Endothelial cell of umbilical vein (primary cell): Measurements from ENCODE around the gene BPIFA1. TPM values are rescaled to one million over a fixed set of nuclear protein-coding genes. Genes with fewer than 3 reads are reported as not detected.

ENCODE experiments used
- BruUV-seq: library from RNA; stranded (reverse); fragments of 400-500 nt; replicated peaks from 2 replicates; lab custom pipeline; 2021; lab: Mats Ljungman, UMichigan
- CTCF ChIA-PET: fragments of 300-600, 350-600 bp; sonication (Branson Sonifier 250); formaldehyde crosslinking; loops from one replicate; lab custom pipeline; 2021; ENCODE audit warnings: antibody characterized with exemption, inconsistent platforms; lab: Charles Lee
- POLR2A ChIA-PET: fragments of 300-600, 350-600 bp; sonication (Branson Sonifier 250); formaldehyde crosslinking; loops from one replicate; lab custom pipeline; 2021; ENCODE audit warnings: antibody characterized with exemption, inconsistent platforms; lab: Charles Lee
- DNase-seq: peaks from one replicate; pipeline ENCODE4 v3.0.0-alpha.2; 2011; ENCODE audit warnings: low read depth, low spot score
- FAIRE-seq: peaks from 2 replicates; lab custom pipeline; 2011; peaks lifted over from hg19 to GRCh38; lab: Jason Lieb, UNC
- H2AFZ ChIP-seq: 2 replicates; pipeline ENCODE4 v1.6.0; 2012; ENCODE audit warnings: low read depth, low read length, control low read depth, inconsistent platforms
- H3K27ac ChIP-seq: 2 replicates; pipeline ENCODE4 v1.5.1; 2011; ENCODE audit warnings: low read depth, mild to moderate bottlenecking, control low read depth, low read length, moderate library complexity; ENCODE audit not compliant: insufficient read depth
- H3K27me3 ChIP-seq, 2 experiments: 2 replicates each; pipeline versions ENCODE4 v1.6.0 to v1.6.1; 2011; ENCODE audit warnings: low read length in 2 of 2, mixed read lengths in 1 of 2; ENCODE audit not compliant: control insufficient read depth in 2 of 2, insufficient read depth in 2 of 2
- H3K36me3 ChIP-seq, 2 experiments: 2 replicates in 1 of 2; 3 replicates in 1 of 2; pipeline ENCODE4 v1.5.1; 2011; ENCODE audit warnings: low read length in 2 of 2, mild to moderate bottlenecking in 1 of 2, moderate library complexity in 1 of 2; ENCODE audit not compliant: control insufficient read depth in 2 of 2, insufficient read depth in 2 of 2; ENCODE audit errors: extremely low read depth in 1 of 2
- H3K4me1 ChIP-seq: 3 replicates; pipeline ENCODE4 v1.5.1; 2011; ENCODE audit warnings: mild to moderate bottlenecking, low read length; ENCODE audit not compliant: control insufficient read depth, insufficient read depth; ENCODE audit errors: extremely low read depth
- H3K4me2 ChIP-seq: 2 replicates; pipeline ENCODE4 v1.6.1; 2011; ENCODE audit warnings: low read length, control low read depth, mixed read lengths; ENCODE audit not compliant: insufficient read depth
- H3K4me3 ChIP-seq, 3 experiments: fragments of 200-600 bp in 1 of 3; sonication (generic), shearing (Covaris generic) in 1 of 3; replicated peaks in 1 of 3; 2 replicates each; pipeline ENCODE4 v1.5.1; 2011 to 2016; ENCODE audit warnings: control low read depth in 3 of 3, low read length in 3 of 3, mild to moderate bottlenecking in 2 of 3, inconsistent platforms in 1 of 3, low read depth in 1 of 3, moderate library complexity in 1 of 3; ENCODE audit not compliant: insufficient read depth in 1 of 3
- H3K79me2 ChIP-seq: 2 replicates; pipeline ENCODE4 v1.6.0; 2012; ENCODE audit warnings: low read length, inconsistent platforms; ENCODE audit not compliant: control insufficient read depth, insufficient read depth
- H3K9ac ChIP-seq: replicated peaks from 2 replicates; pipeline ENCODE3; 2011; ENCODE audit warnings: low read length, control low read depth; ENCODE audit not compliant: insufficient read depth; ENCODE audit errors: extremely low read depth
- H3K9me1 ChIP-seq: replicated peaks from 3 replicates; pipeline ENCODE4 v1.6.0; 2011; ENCODE audit warnings: mild to moderate bottlenecking, low read length; ENCODE audit not compliant: control insufficient read depth, insufficient read depth; ENCODE audit errors: extremely low read depth
- H3K9me3 ChIP-seq: replicated peaks from 2 replicates; pipeline ENCODE4 v1.5.1; 2012; ENCODE audit warnings: low read length, inconsistent platforms; ENCODE audit not compliant: control insufficient read depth, insufficient read depth
- H4K20me1 ChIP-seq: replicated peaks from 2 replicates; pipeline ENCODE3; 2011; ENCODE audit warnings: mild to moderate bottlenecking, low read length; ENCODE audit not compliant: control insufficient read depth, insufficient read depth; ENCODE audit errors: extremely low read depth
- CTCF ChIP-seq, 2 donors: IDR thresholded peaks; 1 replicate in 1 of 2; 2 replicates in 1 of 2; pipeline ENCODE4 v1.5.1; 2011; ENCODE audit warnings: low read length in 2 of 2, mild to moderate bottlenecking in 2 of 2, moderate library complexity in 2 of 2, control low read depth in 1 of 2, inconsistent platforms in 1 of 2, low read depth in 1 of 2; ENCODE audit not compliant: insufficient read depth in 1 of 2; ENCODE audit errors: extremely low read depth in 1 of 2
- MYC ChIP-seq: IDR thresholded peaks from one replicate; pipeline ENCODE4 v1.6.1; 2011; ENCODE audit warnings: mild to moderate bottlenecking, low read depth, low read length
- dilution Hi-C: fragments of 300-500 bp; cut with MboI; formaldehyde crosslinking; loops from one replicate; pipeline ENCODE4 v1.15.0; 2019; ENCODE audit warnings: low sequenced_read_pairs; ENCODE audit not compliant: extremely low pct_ligation_motif_present
- intact Hi-C: fragments of 100-400 bp; cut with micrococcal nuclease; formaldehyde crosslinking; loops from one replicate; pipeline ENCODE4 v1.10.0; 2022
- polyA plus RNA-seq, 4 experiments: library from polyadenylated mRNA; depleted of rRNA in 3 of 4; stranded (reverse) in 3 of 4; unstranded in 1 of 4; fragments of >200 nt; gene quantifications; 2 replicates each; pipeline versions ENCODE4 v1.2.1 to v1.2.3, GENCODE V29; 2011 to 2012; ENCODE audit warnings: missing spikeins in 1 of 4
- total RNA-seq: library from RNA; stranded (reverse); gene quantifications from 2 replicates; pipeline ENCODE4 v1.2.3, GENCODE V29; 2021

Gene BPIFA1
- total and polyA plus RNA-seq, 2 donors (not counting 3 experiments of a cell fraction or from before 2014, with no cell fraction given): not detected

- H3K4me3 ChIP-seq: no peak overlapping the region
- DNase-seq (peak; percentile 26), FAIRE-seq (no peak)
- dilution Hi-C loops: no loop called here
- intact Hi-C loops: loop anchor here (1.0 kb wide), 1 partner anchor 390 kb away; no protein-coding TSS in a partner anchor
- no peak overlapping the region for H2AFZ ChIP-seq
- no peaks in the 10 kb centered on the region for H3K79me2 ChIP-seq
- H3K27ac ChIP-seq: no peak overlapping the region
- no peaks in the 10 kb centered on the region for H3K36me3 ChIP-seq
- no peaks in the 10 kb centered on the region for H3K9me3 ChIP-seq
- no peaks in the 10 kb centered on the region for H3K9me1 ChIP-seq
- peaks cover 0 to 2% of the 10 kb centered on the region in 2 experiments for H3K27me3 ChIP-seq
- CTCF ChIA-PET: interaction anchor here (0.7 to 3.5 kb wide), 6 partner anchors 12 to 390 kb away, joined by 3 to 17 read pairs (median 4); no protein-coding TSS in a partner anchor
- TF ChIP-seq CTCF (IDR thresholded peaks at IDR 0.05; ENCODE audit: extremely low read depth in 1 of 2, insufficient read depth in 1 of 2, low read depth in 1 of 2, low read length in 2 of 2) (peak; percentile 94 to 95), MYC (no peak)
- H3K4me2 ChIP-seq: no peak overlapping the region
- no peaks in the 10 kb centered on the region for H3K4me1 ChIP-seq
- H3K9ac ChIP-seq: no peak overlapping the region
- POLR2A ChIA-PET: no interaction called here
- BruUV-seq: no TSS peak
- no peaks in the 10 kb centered on the region for H4K20me1 ChIP-seq
Measured at GRCh38 chr20:33291830-33292355, 56.1 kb downstream of the BPIFA1 start.

Other genes with a start within 250 kb of the BPIFA1 start
- gene SUN5, start 231.6 kb upstream of the BPIFA1 start, total RNA-seq: not detected in 2 replicates
- gene SUN5, start 231.6 kb upstream of the BPIFA1 start, polyA plus RNA-seq: not detected in 2 replicates
- gene BPIFB2, start 228.3 kb upstream of the BPIFA1 start, total RNA-seq: not detected in 2 replicates
- gene BPIFB2, start 228.3 kb upstream of the BPIFA1 start, polyA plus RNA-seq: not detected in 2 replicates
- gene BPIFB6, start 204.3 kb upstream of the BPIFA1 start, total RNA-seq: not detected in 2 replicates
- gene BPIFB6, start 204.3 kb upstream of the BPIFA1 start, polyA plus RNA-seq: not detected in 2 replicates
- not detected in 2 replicates for gene BPIFB3, start 182.1 kb upstream of the BPIFA1 start, total RNA-seq
- gene BPIFB3, start 182.1 kb upstream of the BPIFA1 start, polyA plus RNA-seq: not detected in 2 replicates
- gene BPIFB4, start 156.4 kb upstream of the BPIFA1 start, total RNA-seq: not detected in 2 replicates
- gene BPIFB4, start 156.4 kb upstream of the BPIFA1 start, polyA plus RNA-seq: not detected in 2 replicates
- not detected in 2 replicates for gene BPIFA2, start 67.8 kb upstream of the BPIFA1 start, total RNA-seq
- gene BPIFA2, start 67.8 kb upstream of the BPIFA1 start, polyA plus RNA-seq: not detected in 2 replicates
- not detected in 2 replicates for gene BPIFA3, start 18.6 kb upstream of the BPIFA1 start, total RNA-seq
- gene BPIFA3, start 18.6 kb upstream of the BPIFA1 start, polyA plus RNA-seq: not detected in 2 replicates
- not detected in 2 replicates for gene BPIFB1, start 47.2 kb downstream of the BPIFA1 start, total RNA-seq
- not detected in 2 replicates for gene BPIFB1, start 47.2 kb downstream of the BPIFA1 start, polyA plus RNA-seq
- gene CDK5RAP1, start 165.5 kb downstream of the BPIFA1 start, total RNA-seq: 31.1 and 36.5 TPM in 2 replicates
- gene CDK5RAP1, start 165.5 kb downstream of the BPIFA1 start, polyA plus RNA-seq: 26.2 and 30.8 TPM in 2 replicates
- 5.2 and 6.1 TPM in 2 replicates for gene SNTA1, start 207.8 kb downstream of the BPIFA1 start, total RNA-seq
- gene SNTA1, start 207.8 kb downstream of the BPIFA1 start, polyA plus RNA-seq: 6.0 and 7.9 TPM in 2 replicates